Liver (tissue), 3 donors: ENCODE results near the gene ACTL7B.

Experiments used
- EGR1 ChIP-seq, 2 donors: IDR thresholded peaks; 2 replicates each; pipeline ENCODE4 v1.6.1; 2016 to 2018; ENCODE audit warnings: antibody characterized with exemption in 2 of 2, low read depth in 2 of 2
- GABPA ChIP-seq, 2 donors: IDR thresholded peaks in 1 of 2; conservative IDR thresholded peaks in 1 of 2; 2 replicates each; pipeline ENCODE4 v1.6.1; 2016; ENCODE audit warnings: antibody characterized with exemption in 2 of 2, mild to moderate bottlenecking in 1 of 2, moderate library complexity in 1 of 2
- JUND ChIP-seq, 2 donors: IDR thresholded peaks; 2 replicates each; pipeline ENCODE4 v1.6.1; 2016; ENCODE audit warnings: antibody characterized with exemption in 2 of 2
- NR2F2 ChIP-seq: IDR thresholded peaks from 2 replicates; pipeline ENCODE4 v1.6.1; 2016; ENCODE audit warnings: antibody characterized with exemption
- RAD21 ChIP-seq, 2 donors: IDR thresholded peaks; 2 replicates each; pipeline ENCODE4 v1.6.1; 2016; ENCODE audit warnings: antibody characterized with exemption in 2 of 2, mild to moderate bottlenecking in 2 of 2
- SP1 ChIP-seq: IDR thresholded peaks from 2 replicates; pipeline ENCODE4 v1.6.1; 2018; ENCODE audit warnings: antibody characterized with exemption, mild to moderate bottlenecking
- YY1 ChIP-seq: IDR thresholded peaks from 2 replicates; pipeline ENCODE4 v1.6.1; 2016; ENCODE audit warnings: antibody characterized with exemption, mild to moderate bottlenecking
- TF ChIP-seq, protein P1 (sequence below): IDR thresholded peaks from 2 replicates; pipeline ENCODE4 v1.6.1; 2016; ENCODE audit warnings: antibody characterized with exemption
- TF ChIP-seq, protein P2 (sequence below): fragments of 150-350 bp; IDR thresholded peaks from 2 replicates; pipeline ENCODE4 v1.5.1; 2017; ENCODE audit warnings: improper control_type of control experiment, low read depth, low read length; ENCODE audit not compliant: missing input control
- TF ChIP-seq, protein P3 (sequence below): IDR thresholded peaks from 2 replicates; pipeline ENCODE4 v1.6.1; 2016; ENCODE audit warnings: antibody characterized with exemption, mild to moderate bottlenecking
- TF ChIP-seq, protein P4 (sequence below): IDR thresholded peaks from 2 replicates; pipeline ENCODE4 v1.6.1; 2016; ENCODE audit warnings: antibody characterized with exemption
- TF ChIP-seq, protein P5 (sequence below): IDR thresholded peaks from 2 replicates; pipeline ENCODE4 v1.6.1; 2016; ENCODE audit warnings: antibody characterized with exemption
- donor health status: healthy.
- donor health status: healthy.

DNA sequence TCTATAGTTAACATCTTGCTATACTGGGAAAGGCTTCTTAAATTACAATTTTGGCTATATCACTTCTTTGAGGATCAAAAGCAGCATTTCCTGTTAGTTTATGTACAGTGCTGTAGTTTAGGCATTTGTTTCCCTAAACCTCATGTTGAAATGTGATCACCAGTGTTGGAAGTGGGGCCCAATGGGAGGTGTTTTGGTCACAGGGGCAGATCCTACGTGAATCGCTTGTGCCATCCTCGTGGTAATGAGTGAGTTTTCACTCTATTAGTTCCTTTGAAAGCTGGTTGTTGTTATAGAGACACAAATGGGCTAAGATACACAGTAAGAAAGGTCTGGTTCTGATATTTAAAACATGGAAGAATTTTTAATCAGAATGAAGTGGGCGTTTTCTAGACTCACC lies 12.0 kb upstream of the ACTL7B start:
- TF ChIP-seq, protein P1, sequence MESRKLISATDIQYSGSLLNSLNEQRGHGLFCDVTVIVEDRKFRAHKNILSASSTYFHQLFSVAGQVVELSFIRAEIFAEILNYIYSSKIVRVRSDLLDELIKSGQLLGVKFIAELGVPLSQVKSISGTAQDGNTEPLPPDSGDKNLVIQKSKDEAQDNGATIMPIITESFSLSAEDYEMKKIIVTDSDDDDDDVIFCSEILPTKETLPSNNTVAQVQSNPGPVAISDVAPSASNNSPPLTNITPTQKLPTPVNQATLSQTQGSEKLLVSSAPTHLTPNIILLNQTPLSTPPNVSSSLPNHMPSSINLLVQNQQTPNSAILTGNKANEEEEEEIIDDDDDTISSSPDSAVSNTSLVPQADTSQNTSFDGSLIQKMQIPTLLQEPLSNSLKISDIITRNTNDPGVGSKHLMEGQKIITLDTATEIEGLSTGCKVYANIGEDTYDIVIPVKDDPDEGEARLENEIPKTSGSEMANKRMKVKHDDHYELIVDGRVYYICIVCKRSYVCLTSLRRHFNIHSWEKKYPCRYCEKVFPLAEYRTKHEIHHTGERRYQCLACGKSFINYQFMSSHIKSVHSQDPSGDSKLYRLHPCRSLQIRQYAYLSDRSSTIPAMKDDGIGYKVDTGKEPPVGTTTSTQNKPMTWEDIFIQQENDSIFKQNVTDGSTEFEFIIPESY, result no peak
- TF ChIP-seq YY1 (no peak), RAD21 (IDR thresholded peaks at IDR 0.05) (no peak), GABPA (IDR thresholded peaks at IDR 0.05 in 1 of 2, conservative IDR thresholded peaks at IDR 0.05 in 1 of 2) (no peak), JUND (IDR thresholded peaks at IDR 0.05) (no peak), NR2F2 (no peak), EGR1 (IDR thresholded peaks at IDR 0.05; ENCODE audit: low read depth in 2 of 2) (no peak), SP1 (no peak)
- TF ChIP-seq, protein P2, sequence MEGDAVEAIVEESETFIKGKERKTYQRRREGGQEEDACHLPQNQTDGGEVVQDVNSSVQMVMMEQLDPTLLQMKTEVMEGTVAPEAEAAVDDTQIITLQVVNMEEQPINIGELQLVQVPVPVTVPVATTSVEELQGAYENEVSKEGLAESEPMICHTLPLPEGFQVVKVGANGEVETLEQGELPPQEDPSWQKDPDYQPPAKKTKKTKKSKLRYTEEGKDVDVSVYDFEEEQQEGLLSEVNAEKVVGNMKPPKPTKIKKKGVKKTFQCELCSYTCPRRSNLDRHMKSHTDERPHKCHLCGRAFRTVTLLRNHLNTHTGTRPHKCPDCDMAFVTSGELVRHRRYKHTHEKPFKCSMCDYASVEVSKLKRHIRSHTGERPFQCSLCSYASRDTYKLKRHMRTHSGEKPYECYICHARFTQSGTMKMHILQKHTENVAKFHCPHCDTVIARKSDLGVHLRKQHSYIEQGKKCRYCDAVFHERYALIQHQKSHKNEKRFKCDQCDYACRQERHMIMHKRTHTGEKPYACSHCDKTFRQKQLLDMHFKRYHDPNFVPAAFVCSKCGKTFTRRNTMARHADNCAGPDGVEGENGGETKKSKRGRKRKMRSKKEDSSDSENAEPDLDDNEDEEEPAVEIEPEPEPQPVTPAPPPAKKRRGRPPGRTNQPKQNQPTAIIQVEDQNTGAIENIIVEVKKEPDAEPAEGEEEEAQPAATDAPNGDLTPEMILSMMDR, result no peak
- TF ChIP-seq, protein P3, sequence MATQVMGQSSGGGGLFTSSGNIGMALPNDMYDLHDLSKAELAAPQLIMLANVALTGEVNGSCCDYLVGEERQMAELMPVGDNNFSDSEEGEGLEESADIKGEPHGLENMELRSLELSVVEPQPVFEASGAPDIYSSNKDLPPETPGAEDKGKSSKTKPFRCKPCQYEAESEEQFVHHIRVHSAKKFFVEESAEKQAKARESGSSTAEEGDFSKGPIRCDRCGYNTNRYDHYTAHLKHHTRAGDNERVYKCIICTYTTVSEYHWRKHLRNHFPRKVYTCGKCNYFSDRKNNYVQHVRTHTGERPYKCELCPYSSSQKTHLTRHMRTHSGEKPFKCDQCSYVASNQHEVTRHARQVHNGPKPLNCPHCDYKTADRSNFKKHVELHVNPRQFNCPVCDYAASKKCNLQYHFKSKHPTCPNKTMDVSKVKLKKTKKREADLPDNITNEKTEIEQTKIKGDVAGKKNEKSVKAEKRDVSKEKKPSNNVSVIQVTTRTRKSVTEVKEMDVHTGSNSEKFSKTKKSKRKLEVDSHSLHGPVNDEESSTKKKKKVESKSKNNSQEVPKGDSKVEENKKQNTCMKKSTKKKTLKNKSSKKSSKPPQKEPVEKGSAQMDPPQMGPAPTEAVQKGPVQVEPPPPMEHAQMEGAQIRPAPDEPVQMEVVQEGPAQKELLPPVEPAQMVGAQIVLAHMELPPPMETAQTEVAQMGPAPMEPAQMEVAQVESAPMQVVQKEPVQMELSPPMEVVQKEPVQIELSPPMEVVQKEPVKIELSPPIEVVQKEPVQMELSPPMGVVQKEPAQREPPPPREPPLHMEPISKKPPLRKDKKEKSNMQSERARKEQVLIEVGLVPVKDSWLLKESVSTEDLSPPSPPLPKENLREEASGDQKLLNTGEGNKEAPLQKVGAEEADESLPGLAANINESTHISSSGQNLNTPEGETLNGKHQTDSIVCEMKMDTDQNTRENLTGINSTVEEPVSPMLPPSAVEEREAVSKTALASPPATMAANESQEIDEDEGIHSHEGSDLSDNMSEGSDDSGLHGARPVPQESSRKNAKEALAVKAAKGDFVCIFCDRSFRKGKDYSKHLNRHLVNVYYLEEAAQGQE, result no peak
- TF ChIP-seq, protein P4, sequence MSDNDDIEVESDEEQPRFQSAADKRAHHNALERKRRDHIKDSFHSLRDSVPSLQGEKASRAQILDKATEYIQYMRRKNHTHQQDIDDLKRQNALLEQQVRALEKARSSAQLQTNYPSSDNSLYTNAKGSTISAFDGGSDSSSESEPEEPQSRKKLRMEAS, result no peak
- TF ChIP-seq, protein P5, sequence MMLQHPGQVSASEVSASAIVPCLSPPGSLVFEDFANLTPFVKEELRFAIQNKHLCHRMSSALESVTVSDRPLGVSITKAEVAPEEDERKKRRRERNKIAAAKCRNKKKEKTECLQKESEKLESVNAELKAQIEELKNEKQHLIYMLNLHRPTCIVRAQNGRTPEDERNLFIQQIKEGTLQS, result no peak
